Activated naive CD4-positive, alpha-beta T cell treated with anti-CD3 and anti-CD28 coated beads, Interleukin-2, amount 50 U/mL, for 24 hours (primary cell): ENCODE data around the gene ALKBH6.
"Not testable (repeated sequence)": the region's sequence is repeated elsewhere in the genome, so short reads cannot be mapped to it uniquely, and the experiment has no call there.

Experiments used
- H3K27ac Mint-ChIP-seq: one replicate; pipeline ENCODE4 v1.8.0; 2021; ENCODE audit warnings: mild to moderate bottlenecking, mixed read lengths
- H3K27me3 Mint-ChIP-seq: one replicate; pipeline ENCODE4 v1.8.0; 2021; ENCODE audit warnings: mixed read lengths
- H3K36me3 Mint-ChIP-seq: one replicate; pipeline ENCODE4 v1.8.0; 2021; ENCODE audit warnings: mixed read lengths
- H3K4me1 Mint-ChIP-seq: one replicate; pipeline ENCODE4 v1.8.0; 2021; ENCODE audit warnings: mixed read lengths
- H3K4me3 Mint-ChIP-seq: one replicate; pipeline ENCODE4 v1.8.0; 2021; ENCODE audit warnings: mild to moderate bottlenecking, mixed read lengths
- H3K9me3 Mint-ChIP-seq: one replicate; pipeline ENCODE4 v1.8.0; 2021; ENCODE audit warnings: mixed read lengths

The ALKBH6 gene

GRCh38 chr19:35988824-35989223 lies 25.2 kb downstream of the ALKBH6 start:
- Mint-ChIP-seq H3K27me3 (peaks cover 22% of the 10 kb centered on the region), H3K27ac (no peak overlapping the region), H3K4me1 (peaks cover 7% of the 10 kb centered on the region), H3K9me3 (no peaks in the 10 kb centered on the region), H3K36me3 (peaks cover 2% of the 10 kb centered on the region), H3K4me3 (no peak overlapping the region)

- Mint-ChIP-seq H3K9me3 (no peaks in the 10 kb centered on the region), H3K27ac (no peak overlapping the region), H3K27me3 (peaks cover 22% of the 10 kb centered on the region), H3K36me3 (peaks cover 2% of the 10 kb centered on the region), H3K4me3 (no peak overlapping the region), H3K4me1 (peaks cover 7% of the 10 kb centered on the region)
These were observed 26.5 kb downstream of the ALKBH6 start for GRCh38 chr19:35987571-35987896.

- Mint-ChIP-seq H3K4me3 (peak overlapping the region; percentile 86), H3K27ac (no peak overlapping the region), H3K4me1 (peaks cover 7% of the 10 kb centered on the region), H3K27me3 (peaks cover 22% of the 10 kb centered on the region), H3K9me3 (no peaks in the 10 kb centered on the region), H3K36me3 (peaks cover 2% of the 10 kb centered on the region)
These were observed 27.1 kb downstream of the ALKBH6 start for GRCh38 chr19:35986664-35987570.

- no peak overlapping the region for H3K27ac Mint-ChIP-seq
- peak overlapping the region; percentile 71 for H3K4me3 Mint-ChIP-seq
- H3K9me3 Mint-ChIP-seq: no peaks in the 10 kb centered on the region
- peaks cover 7% of the 10 kb centered on the region for H3K4me1 Mint-ChIP-seq
- H3K36me3 Mint-ChIP-seq: peaks cover 2% of the 10 kb centered on the region
- H3K27me3 Mint-ChIP-seq: peaks cover 22% of the 10 kb centered on the region
These were observed 27.9 kb downstream of the ALKBH6 start for GRCh38 chr19:35986111-35986510.

- Mint-ChIP-seq H3K36me3 (peaks cover 2% of the 10 kb centered on the region), H3K4me3 (no peak overlapping the region), H3K4me1 (peaks cover 7% of the 10 kb centered on the region), H3K27me3 (peaks cover 33% of the 10 kb centered on the region), H3K9me3 (no peaks in the 10 kb centered on the region), H3K27ac (no peak overlapping the region)
These were observed 30.8 kb downstream of the ALKBH6 start for GRCh38 chr19:35983177-35983576.

GRCh38 chr19:35980997-35981396 lies 33.0 kb downstream of the ALKBH6 start:
- not testable (repeated sequence) for H3K4me3 Mint-ChIP-seq, H3K9me3 Mint-ChIP-seq, H3K36me3 Mint-ChIP-seq, H3K4me1 Mint-ChIP-seq, H3K27ac Mint-ChIP-seq
- H3K27me3 Mint-ChIP-seq: peaks cover 32% of the 10 kb centered on the region

GRCh38 chr19:35978832-35979365 lies 35.1 kb downstream of the ALKBH6 start:
- no peaks in the 10 kb centered on the region for H3K36me3 Mint-ChIP-seq
- no peaks in the 10 kb centered on the region for H3K4me1 Mint-ChIP-seq
- peaks cover 19% of the 10 kb centered on the region for H3K27me3 Mint-ChIP-seq
- H3K27ac Mint-ChIP-seq: no peak overlapping the region
- H3K4me3 Mint-ChIP-seq: no peak overlapping the region
- no peaks in the 10 kb centered on the region for H3K9me3 Mint-ChIP-seq

GRCh38 chr19:35978271-35978670 lies 35.7 kb downstream of the ALKBH6 start:
- Mint-ChIP-seq H3K9me3 (no peaks in the 10 kb centered on the region), H3K4me3 (no peak overlapping the region), H3K27ac (no peak overlapping the region), H3K27me3 (peaks cover 18% of the 10 kb centered on the region), H3K36me3 (no peaks in the 10 kb centered on the region), H3K4me1 (no peaks in the 10 kb centered on the region)

- peak overlapping the region; percentile 89 for H3K27ac Mint-ChIP-seq
- peak overlapping the region; percentile 5 for H3K4me3 Mint-ChIP-seq
- peaks cover 18% of the 10 kb centered on the region for H3K27me3 Mint-ChIP-seq
- H3K9me3 Mint-ChIP-seq: no peaks in the 10 kb centered on the region
- no peaks in the 10 kb centered on the region for H3K36me3 Mint-ChIP-seq
- no peaks in the 10 kb centered on the region for H3K4me1 Mint-ChIP-seq
These were observed 36.4 kb downstream of the ALKBH6 start for GRCh38 chr19:35977446-35978222.

- Mint-ChIP-seq H3K36me3 (no peaks in the 10 kb centered on the region), H3K9me3 (no peaks in the 10 kb centered on the region), H3K4me3 (no peak overlapping the region), H3K27me3 (peaks cover 16% of the 10 kb centered on the region), H3K4me1 (no peaks in the 10 kb centered on the region), H3K27ac (no peak overlapping the region)
These were observed 38.3 kb downstream of the ALKBH6 start for GRCh38 chr19:35975608-35976214.

GRCh38 chr19:35973487-35973886 lies 40.5 kb downstream of the ALKBH6 start:
- Mint-ChIP-seq H3K9me3 (no peaks in the 10 kb centered on the region), H3K36me3 (no peaks in the 10 kb centered on the region), H3K4me3 (no peak overlapping the region), H3K4me1 (peaks cover 3% of the 10 kb centered on the region), H3K27ac (peak overlapping the region; percentile 23), H3K27me3 (peaks cover 10% of the 10 kb centered on the region)

- no peak overlapping the region for H3K27ac Mint-ChIP-seq
- H3K36me3 Mint-ChIP-seq: no peaks in the 10 kb centered on the region
- no peak overlapping the region for H3K4me3 Mint-ChIP-seq
- H3K9me3 Mint-ChIP-seq: no peaks in the 10 kb centered on the region
- H3K4me1 Mint-ChIP-seq: peaks cover 3% of the 10 kb centered on the region
- H3K27me3 Mint-ChIP-seq: no peaks in the 10 kb centered on the region
These were observed 47.2 kb downstream of the ALKBH6 start for GRCh38 chr19:35966771-35967170.

- H3K9me3 Mint-ChIP-seq: no peaks in the 10 kb centered on the region
- H3K36me3 Mint-ChIP-seq: no peaks in the 10 kb centered on the region
- no peak overlapping the region for H3K27ac Mint-ChIP-seq
- no peaks in the 10 kb centered on the region for H3K27me3 Mint-ChIP-seq
- peaks cover 8% of the 10 kb centered on the region for H3K4me1 Mint-ChIP-seq
- no peak overlapping the region for H3K4me3 Mint-ChIP-seq
These were observed 50.5 kb downstream of the ALKBH6 start for GRCh38 chr19:35963514-35963913.

- Mint-ChIP-seq H3K27ac (no peak overlapping the region), H3K27me3 (no peaks in the 10 kb centered on the region), H3K4me1 (peaks cover 37% of the 10 kb centered on the region), H3K36me3 (no peaks in the 10 kb centered on the region), H3K9me3 (no peaks in the 10 kb centered on the region), H3K4me3 (peak overlapping the region; percentile 50)
These were observed 53.5 kb downstream of the ALKBH6 start for GRCh38 chr19:35960432-35960972.

GRCh38 chr19:35959968-35960320 lies 54.1 kb downstream of the ALKBH6 start:
- no peaks in the 10 kb centered on the region for H3K9me3 Mint-ChIP-seq
- no peak overlapping the region for H3K27ac Mint-ChIP-seq
- peak overlapping the region; percentile 33 for H3K4me3 Mint-ChIP-seq
- peaks cover 41% of the 10 kb centered on the region for H3K4me1 Mint-ChIP-seq
- no peaks in the 10 kb centered on the region for H3K27me3 Mint-ChIP-seq
- H3K36me3 Mint-ChIP-seq: no peaks in the 10 kb centered on the region
